Large intestine (tissue), 3 donors: ENCODE data around the gene PTPRK. TPM values are rescaled to one million over a fixed set of nuclear protein-coding genes. Genes with fewer than 3 reads are reported as not detected.
"Not testable (repeated sequence)": the region's sequence is repeated elsewhere in the genome, so short reads cannot be mapped to it uniquely, and the experiment has no call there.

ENCODE experiments used
- DNase-seq, 2 donors: peaks; one replicate each; pipeline versions ENCODE4 v3.0.0 to v3.0.0-alpha.2; 2013
- H3K27ac ChIP-seq: one replicate; pipeline ENCODE4 v1.5.1; 2013; ENCODE audit warnings: low read length
- H3K27me3 ChIP-seq: 2 replicates; pipeline ENCODE4 v1.6.1; 2013; ENCODE audit warnings: low read length; ENCODE audit not compliant: control insufficient read depth, insufficient read depth
- H3K36me3 ChIP-seq: 2 replicates; pipeline ENCODE4 v1.6.1; 2013; ENCODE audit warnings: low read length; ENCODE audit not compliant: control insufficient read depth, insufficient read depth
- H3K4me1 ChIP-seq: one replicate; pipeline ENCODE4 v1.6.1; 2013; ENCODE audit warnings: low read length; ENCODE audit not compliant: control insufficient read depth, insufficient read depth
- H3K4me3 ChIP-seq: one replicate; pipeline ENCODE4 v1.5.1; 2013; ENCODE audit warnings: low read length
- H3K9me3 ChIP-seq: one replicate; pipeline ENCODE4 v1.6.1; 2013; ENCODE audit warnings: mild to moderate bottlenecking, low read depth, low read length, moderate library complexity; ENCODE audit not compliant: control insufficient read depth
- WGBS: methylation state at CpG from one replicate; pipeline ENCODE4 v1.1.5; 2013; ENCODE audit warnings: low lambda C conversion rate; ENCODE audit not compliant: insufficient coverage; 5-methylcytosine and 5-hydroxymethylcytosine counted together
- polyA plus RNA-seq: library from polyadenylated mRNA; unstranded; fragments of 120-200 nt; gene quantifications from one replicate; pipeline ENCODE4 v1.2.1, GENCODE V29; 2013

The PTPRK gene
- polyA plus RNA-seq, 1 donor = 65.4 TPM

DNA sequence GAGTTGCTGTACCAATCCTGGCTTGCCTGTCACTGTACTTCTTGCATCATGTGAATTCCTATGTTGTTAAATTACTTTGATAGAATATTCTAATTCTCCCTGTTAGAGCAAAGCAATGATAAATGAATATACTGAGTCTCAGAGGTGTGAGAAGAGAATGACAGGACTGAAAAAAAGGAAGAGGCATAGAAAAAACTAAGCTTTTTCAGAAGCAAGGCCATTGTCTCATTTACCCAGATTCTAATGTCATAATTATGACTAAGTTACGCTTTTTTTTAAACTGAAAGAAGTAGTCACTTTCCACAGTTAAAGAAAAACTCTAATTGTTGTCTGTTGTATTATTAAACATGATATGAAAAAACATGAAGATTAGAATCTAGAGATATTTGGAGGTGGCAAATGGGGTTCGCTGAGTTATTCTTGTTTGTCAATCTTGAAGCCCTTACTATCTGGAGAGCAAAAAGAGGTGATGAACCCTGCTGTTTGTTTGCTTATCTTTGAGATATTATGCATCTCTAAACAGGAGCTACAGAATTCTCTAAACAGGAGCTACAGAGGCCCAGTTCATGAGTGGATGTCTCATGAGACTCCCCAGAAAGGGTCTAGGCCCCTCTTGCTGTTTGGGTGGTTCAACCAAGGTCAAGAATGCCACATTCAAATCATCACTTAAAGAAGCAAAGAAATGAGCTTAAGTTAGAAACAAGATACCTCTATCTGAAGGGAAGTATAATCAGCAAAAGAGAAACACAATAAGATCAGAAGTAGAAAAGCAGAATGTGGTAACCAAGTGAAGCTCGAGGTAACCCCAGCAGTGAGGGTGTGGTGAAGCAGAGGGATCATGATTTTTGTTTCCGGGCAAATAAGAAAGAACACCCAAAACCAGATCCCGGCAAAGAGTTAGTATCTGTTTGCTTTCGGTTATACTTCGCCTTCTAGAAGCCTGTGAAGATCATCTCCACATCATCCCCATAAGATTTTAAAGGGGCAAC lies 586.3 kb downstream of the PTPRK start:
- Histone ChIP-seq H3K9me3 (no peaks in the 10 kb centered on the region), H3K4me3 (no peak overlapping the region), H3K27me3 (no peaks in the 10 kb centered on the region), H3K36me3 (no peaks in the 10 kb centered on the region), H3K4me1 (no peaks in the 10 kb centered on the region), H3K27ac (no peak overlapping the region)
- WGBS = 93% methylated on average over 5 of the region's 7 CpGs
- no peak for DNase-seq

DNA sequence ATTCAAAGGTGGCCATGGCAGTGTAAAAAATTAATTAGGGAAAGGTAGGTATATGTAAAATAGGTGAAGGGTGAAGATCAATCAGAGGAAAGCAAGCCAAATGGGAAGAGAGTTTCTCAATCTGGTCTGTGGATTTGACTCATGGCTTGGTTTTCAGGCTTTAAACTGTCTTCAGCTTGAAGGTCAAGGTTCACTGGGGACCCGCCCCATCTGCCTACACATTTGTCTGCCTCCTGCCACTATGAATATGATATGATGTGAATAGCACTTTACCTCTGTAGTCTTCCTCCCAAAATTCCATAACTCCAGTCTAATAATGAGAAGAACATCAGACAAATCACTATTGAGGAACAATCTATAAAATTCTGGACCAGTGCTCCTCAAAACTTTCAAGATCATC lies 587.3 kb downstream of the PTPRK start:
- Histone ChIP-seq H3K36me3 (no peaks in the 10 kb centered on the region), H3K9me3 (no peaks in the 10 kb centered on the region), H3K27ac (no peak overlapping the region), H3K4me1 (no peaks in the 10 kb centered on the region), H3K4me3 (no peak overlapping the region), H3K27me3 (no peaks in the 10 kb centered on the region)
- DNase-seq = no peak
- WGBS = no CpG with 5 or more reads among the region's 1 CpG

DNA sequence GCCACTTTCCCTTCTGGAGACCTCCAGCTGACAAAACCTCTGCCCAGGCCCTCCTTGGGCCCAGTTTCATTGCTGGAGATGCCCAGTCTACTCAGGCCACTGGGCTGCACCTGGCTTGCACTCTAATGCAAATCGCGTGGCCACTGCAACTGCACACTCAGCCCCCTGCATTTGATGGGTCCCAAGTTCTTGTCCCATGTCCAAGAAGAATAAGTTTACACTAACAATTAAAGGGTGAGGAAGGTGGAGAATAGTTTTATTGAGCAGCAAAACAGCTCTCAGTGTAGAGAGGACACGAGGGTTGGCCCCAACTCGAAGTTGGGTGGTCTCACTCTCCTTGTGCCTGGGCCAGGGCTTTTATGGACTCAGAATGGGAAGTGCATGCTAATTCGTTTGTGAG lies 587.7 kb downstream of the PTPRK start:
- H3K27me3 ChIP-seq = no peaks in the 10 kb centered on the region
- H3K4me3 ChIP-seq = no peak overlapping the region
- WGBS = no CpG with 5 or more reads among the region's 5 CpGs
- H3K4me1 ChIP-seq = no peaks in the 10 kb centered on the region
- no peak for DNase-seq
- no peaks in the 10 kb centered on the region for H3K36me3 ChIP-seq
- no peak overlapping the region for H3K27ac ChIP-seq
- no peaks in the 10 kb centered on the region for H3K9me3 ChIP-seq

DNA sequence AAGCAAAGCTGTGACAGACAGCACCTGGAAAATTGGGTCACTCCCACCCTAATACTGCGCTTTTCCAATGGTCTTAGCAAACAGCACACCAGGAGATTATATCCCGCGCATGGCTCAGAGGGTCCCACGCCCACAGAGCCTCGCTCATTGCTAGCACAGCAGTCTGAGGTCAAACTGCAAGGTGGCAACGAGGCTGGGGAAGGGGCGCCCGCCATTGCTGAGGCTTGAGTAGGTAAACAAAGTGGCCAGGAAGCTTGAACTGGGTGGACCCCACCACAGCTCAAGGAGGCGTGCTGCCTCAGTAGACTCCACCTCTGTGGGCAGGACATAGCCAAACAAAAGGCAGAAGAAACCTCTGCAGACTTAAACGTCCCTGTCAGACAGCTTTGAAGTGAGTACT lies 594.0 kb downstream of the PTPRK start:
- not testable (repeated sequence) for DNase-seq, H3K27ac ChIP-seq, H3K4me1 ChIP-seq, H3K27me3 ChIP-seq, H3K4me3 ChIP-seq, H3K9me3 ChIP-seq, H3K36me3 ChIP-seq
- WGBS = no CpG with 5 or more reads among the region's 10 CpGs

DNA sequence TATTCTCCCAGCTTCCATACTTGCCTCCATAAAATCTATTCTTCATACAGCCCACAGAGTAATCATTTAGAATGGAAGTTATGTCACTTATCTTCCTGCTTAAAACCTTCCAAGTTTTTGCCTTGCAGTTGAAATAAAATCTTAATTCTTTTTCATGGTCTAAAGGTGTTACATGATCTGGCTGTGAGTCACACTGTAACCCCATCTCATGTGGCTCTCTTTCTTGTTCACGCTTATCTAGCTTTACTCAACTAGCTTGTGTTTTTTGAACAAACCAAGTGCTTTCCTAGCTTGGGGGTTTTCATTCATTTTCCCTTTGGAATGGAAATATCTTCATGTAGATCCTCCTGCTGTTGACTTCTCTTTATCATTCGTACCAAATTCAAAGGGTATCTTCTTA lies 596.0 kb downstream of the PTPRK start:
- Histone ChIP-seq H3K27ac (no peak overlapping the region), H3K4me1 (no peaks in the 10 kb centered on the region), H3K4me3 (no peak overlapping the region), H3K9me3 (no peaks in the 10 kb centered on the region), H3K36me3 (no peaks in the 10 kb centered on the region), H3K27me3 (no peaks in the 10 kb centered on the region)
- WGBS = 100% methylated on average over 1 of the region's 2 CpGs
- no peak for DNase-seq

DNA sequence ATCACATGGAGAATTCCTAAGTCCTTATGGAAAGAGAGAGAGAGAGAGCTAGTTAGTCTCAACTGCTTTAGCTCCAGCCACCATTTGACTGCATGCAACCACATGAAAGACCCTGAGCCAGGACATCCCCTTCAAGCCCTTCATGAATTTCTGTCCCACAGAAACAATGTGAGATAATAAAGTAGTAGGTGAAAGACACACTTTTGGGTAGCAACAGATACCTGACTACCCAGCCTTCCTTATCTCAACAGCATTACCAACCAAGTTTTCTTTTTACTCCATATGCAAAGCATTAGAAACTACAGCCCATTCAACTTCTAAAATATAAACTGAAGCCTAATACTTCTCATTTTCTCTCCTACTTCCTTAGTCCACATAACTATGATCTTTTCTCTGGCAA lies 596.4 kb downstream of the PTPRK start:
- no peak for DNase-seq
- Histone ChIP-seq H3K27me3 (no peaks in the 10 kb centered on the region), H3K36me3 (no peaks in the 10 kb centered on the region), H3K9me3 (no peaks in the 10 kb centered on the region), H3K4me3 (no peak overlapping the region), H3K27ac (no peak overlapping the region), H3K4me1 (no peaks in the 10 kb centered on the region)

DNA sequence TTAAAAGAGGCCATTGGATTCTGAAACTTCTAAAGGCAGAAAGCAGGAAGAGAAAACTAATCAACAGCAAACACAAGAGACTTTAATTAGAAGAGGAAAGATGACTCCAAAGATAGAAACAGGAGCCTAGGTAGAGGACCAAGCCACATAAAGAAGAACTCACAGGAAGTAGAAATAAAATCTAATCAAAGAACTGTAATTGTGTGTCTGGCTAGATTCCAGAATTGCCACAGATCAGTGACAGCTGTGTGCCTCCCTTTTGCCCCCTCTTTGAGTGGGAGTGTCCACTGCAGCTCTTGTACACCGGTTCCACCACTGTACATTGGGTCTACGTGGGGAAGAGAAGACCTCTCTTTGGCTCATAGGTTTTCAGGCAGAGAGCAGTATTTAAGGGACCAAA lies 597.3 kb downstream of the PTPRK start:
- Histone ChIP-seq H3K27me3 (no peaks in the 10 kb centered on the region), H3K27ac (no peak overlapping the region), H3K9me3 (no peaks in the 10 kb centered on the region), H3K4me3 (no peak overlapping the region), H3K36me3 (no peaks in the 10 kb centered on the region), H3K4me1 (no peaks in the 10 kb centered on the region)
- no peak for DNase-seq
- WGBS = no CpG with 5 or more reads among the region's 2 CpGs

DNA sequence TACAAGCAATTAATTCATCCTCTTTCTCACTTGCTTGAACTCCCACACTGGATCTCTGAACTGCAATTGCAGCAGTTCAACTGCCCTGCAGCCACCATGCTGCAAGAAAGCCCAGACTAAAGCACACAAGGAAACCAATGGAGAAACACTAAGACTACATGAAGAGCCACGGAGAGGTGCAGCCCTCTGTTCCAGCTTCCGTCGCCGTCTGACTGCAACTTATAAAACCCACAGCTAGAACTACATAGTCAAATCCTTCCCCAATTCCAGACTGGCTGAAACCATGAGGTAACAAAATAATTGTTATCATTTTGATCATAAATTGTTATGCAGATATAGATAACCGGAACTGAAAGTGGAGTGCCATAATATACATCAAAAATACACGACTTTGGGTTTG lies 598.4 kb downstream of the PTPRK start:
- no peak for DNase-seq
- Histone ChIP-seq H3K4me3 (no peak overlapping the region), H3K36me3 (no peaks in the 10 kb centered on the region), H3K27ac (no peak overlapping the region), H3K27me3 (no peaks in the 10 kb centered on the region), H3K4me1 (no peaks in the 10 kb centered on the region), H3K9me3 (no peaks in the 10 kb centered on the region)
- 87% methylated on average over 5 of the region's 6 CpGs for WGBS

DNA sequence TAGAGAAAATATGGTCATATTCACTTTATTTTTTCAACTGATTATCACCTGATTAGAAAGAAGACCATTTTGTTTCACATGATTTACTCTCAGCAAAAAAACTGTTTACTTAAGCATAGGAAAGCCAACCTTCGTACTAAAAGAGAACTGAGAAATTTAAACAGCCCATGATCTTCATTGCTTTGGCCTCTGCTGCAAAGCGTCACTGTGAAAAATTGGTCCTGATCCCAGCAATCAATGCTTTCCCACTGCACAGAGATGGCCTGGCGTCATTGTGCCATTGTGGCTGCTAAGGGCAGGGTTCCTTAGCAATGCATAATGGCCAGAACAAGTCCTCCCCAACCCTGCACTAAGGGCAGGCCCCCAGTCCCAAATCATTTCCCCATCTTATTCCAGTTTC lies 599.6 kb downstream of the PTPRK start:
- no peak overlapping the region for H3K27ac ChIP-seq
- H3K4me1 ChIP-seq = no peaks in the 10 kb centered on the region
- no CpG with 5 or more reads among the region's 3 CpGs for WGBS
- H3K27me3 ChIP-seq = no peaks in the 10 kb centered on the region
- H3K4me3 ChIP-seq = no peak overlapping the region
- no peaks in the 10 kb centered on the region for H3K9me3 ChIP-seq
- no peaks in the 10 kb centered on the region for H3K36me3 ChIP-seq
- no peak for DNase-seq
